ENCODE data around the gene AHSG.
A peak's percentile ranks its signal among the peaks of the same experiment; 100 is the strongest.

Gene AHSG

DNA sequence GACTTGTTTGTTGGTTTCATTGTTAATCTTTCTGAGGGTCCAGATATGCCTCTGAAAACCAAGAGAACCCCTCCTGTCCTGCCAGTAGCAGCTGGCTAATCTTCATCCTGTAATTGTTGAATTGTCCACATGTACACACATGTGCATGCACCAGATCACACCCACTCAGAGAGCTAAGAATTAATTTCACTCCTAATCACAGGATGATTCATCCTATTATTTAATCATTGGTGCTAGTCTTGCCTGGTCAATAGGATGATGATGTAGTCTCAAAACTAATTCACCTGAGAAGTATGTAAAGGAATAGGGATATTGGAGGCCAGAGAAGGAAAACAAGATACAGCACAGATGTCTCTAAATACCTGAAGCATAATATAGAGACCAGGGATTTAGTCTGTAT, 7.8 kb upstream of the AHSG start:
- TF ChIP-seq, protein P1, sequence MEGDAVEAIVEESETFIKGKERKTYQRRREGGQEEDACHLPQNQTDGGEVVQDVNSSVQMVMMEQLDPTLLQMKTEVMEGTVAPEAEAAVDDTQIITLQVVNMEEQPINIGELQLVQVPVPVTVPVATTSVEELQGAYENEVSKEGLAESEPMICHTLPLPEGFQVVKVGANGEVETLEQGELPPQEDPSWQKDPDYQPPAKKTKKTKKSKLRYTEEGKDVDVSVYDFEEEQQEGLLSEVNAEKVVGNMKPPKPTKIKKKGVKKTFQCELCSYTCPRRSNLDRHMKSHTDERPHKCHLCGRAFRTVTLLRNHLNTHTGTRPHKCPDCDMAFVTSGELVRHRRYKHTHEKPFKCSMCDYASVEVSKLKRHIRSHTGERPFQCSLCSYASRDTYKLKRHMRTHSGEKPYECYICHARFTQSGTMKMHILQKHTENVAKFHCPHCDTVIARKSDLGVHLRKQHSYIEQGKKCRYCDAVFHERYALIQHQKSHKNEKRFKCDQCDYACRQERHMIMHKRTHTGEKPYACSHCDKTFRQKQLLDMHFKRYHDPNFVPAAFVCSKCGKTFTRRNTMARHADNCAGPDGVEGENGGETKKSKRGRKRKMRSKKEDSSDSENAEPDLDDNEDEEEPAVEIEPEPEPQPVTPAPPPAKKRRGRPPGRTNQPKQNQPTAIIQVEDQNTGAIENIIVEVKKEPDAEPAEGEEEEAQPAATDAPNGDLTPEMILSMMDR (IDR thresholded peaks at IDR 0.05; ENCODE audit: extremely low read depth, missing control alignments): no peak
- DNase-seq (ENCODE audit: low spot score): no peak

DNA sequence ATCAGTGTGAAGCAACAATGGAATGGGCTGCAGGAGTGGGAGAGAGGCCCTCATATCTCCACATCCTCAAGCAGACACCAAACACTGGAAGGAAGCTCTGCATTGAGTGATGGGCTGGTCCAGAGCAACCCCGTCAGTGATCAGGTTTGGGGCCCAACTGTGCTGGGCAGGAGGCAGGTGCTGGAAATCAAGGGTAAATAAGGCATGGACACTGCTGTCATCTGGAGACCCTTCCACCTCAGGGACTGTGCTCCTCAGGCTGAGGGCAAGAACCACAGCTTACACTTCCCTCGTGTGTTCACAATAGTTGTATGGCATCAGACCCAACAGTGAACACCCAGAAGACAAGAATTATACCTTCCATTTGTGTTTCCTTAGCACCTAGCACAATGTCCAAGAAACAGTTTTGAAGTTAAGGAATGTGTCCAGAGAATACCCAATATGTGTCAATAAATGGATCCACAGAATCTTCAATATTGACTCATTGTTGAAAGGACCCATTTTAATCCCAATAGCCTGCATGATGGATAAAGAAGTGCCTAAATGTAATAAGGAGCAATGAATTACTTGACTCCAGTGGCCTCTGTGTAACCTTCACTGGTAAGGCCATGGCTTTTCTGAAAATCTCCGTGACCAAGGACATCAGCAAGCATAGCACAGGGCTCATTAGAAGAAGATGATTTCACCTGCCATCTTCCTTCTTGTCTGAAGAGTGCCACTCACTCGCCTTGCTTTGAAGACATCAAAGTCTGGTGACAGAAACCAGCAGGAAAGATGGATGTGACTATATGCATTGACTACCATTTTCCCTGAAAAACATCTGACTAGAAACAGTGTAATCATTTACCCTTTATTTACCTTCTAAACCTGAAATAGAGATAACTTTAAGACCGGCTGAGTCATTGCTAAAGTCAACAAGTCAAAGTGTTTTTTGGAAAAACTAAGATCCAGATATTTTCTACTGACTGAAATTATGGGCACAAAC, 7.0 kb upstream of the AHSG start:
- no peak for DNase-seq (ENCODE audit: low spot score)
- TF ChIP-seq, protein P1 (IDR thresholded peaks at IDR 0.05; ENCODE audit: extremely low read depth, missing control alignments): no peak

DNA sequence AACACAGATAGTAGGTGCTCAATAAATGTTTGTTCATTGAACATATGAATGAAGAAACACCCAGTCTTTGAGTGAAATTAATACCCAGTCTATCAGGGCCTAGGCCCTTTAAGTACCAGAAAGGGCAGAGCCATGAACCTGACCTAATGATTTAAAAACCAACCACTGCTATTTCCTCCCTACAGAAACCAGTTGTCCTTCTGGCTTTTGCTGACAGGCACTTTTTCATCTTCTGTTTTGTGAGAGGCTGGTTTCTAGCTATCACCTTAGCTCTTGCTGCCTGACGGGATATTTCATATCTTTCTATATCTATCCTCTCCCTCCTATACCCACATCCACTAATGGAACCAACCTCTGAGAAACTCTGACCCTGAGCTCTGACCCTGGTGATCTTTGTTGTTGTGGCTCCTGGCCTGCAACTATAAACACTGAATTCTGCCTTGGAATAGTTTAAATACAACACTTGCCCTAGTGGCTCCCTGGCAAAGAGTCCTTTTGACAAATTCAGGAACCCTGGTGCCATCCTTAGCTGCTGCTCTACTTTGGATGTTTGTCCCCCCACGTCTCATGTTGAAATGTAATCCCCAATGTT, 4.1 kb upstream of the AHSG start:
- TF ChIP-seq, protein P1 (IDR thresholded peaks at IDR 0.05; ENCODE audit: extremely low read depth, missing control alignments): no peak
- no peak for DNase-seq (ENCODE audit: low spot score)

DNA sequence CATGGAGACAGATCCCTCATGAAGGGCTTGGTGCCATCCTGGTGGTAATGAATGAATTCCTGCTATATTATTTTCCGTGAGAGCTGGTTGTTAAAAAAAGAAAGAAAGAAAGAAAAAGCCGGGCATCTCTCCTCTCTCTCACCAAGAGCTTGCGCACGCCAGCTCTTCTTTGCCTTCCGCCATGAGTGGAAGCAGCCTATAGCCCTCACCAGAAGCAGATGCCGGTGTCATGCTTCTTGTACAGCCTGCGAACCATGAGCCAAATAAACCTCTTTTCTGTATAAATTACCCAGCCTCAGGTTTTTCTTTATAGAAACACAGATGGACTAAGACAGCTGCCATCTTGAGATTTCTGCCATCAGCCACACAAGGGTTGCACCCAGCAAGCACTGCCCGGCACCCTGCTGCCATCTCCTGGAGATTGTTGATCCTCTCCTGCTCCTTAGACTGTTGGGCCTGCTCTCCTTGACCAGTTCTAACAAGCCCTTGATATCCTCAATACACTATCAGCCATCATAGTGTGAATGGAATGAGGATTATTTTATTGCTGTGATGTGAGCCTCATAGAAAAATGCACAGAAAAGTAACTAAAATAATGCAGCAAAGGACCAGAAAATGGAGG, 3.5 kb upstream of the AHSG start:
- DNase-seq (ENCODE audit: low spot score): peak; percentile 33
- TF ChIP-seq, protein P1 (IDR thresholded peaks at IDR 0.05; ENCODE audit: extremely low read depth, missing control alignments): peak; percentile 6

GRCh38 chr3:186612065-186612464, 795 bp upstream of the AHSG start:
- TF ChIP-seq, protein P1 (IDR thresholded peaks at IDR 0.05; ENCODE audit: extremely low read depth, missing control alignments): no peak
- no peak for DNase-seq (ENCODE audit: low spot score)

GRCh38 chr3:186613637-186614265, 891 bp downstream of the AHSG start:
- TF ChIP-seq, protein P1 (IDR thresholded peaks at IDR 0.05; ENCODE audit: extremely low read depth, missing control alignments): no peak
- no peak for DNase-seq (ENCODE audit: low spot score)

Data from GM20000 (cell line).